NCI-H1694 treated with DMSO at 0.1 percent for 48 hours (cell line): ENCODE data around the gene GPR132.
"Not testable (repeated sequence)": the region's sequence is repeated elsewhere in the genome, so short reads cannot be mapped to it uniquely, and the experiment has no call there.

Experiments used
- DNase-seq: peaks from one replicate; lab custom pipeline; 2025; lab: John Stamatoyannopoulos, UW

The GPR132 gene

GRCh38 chr14:105091054-105091516 is 25.9 kb upstream of the GPR132 start:
- peak; percentile 49 for DNase-seq

GRCh38 chr14:105090493-105091053 is 25.3 kb upstream of the GPR132 start:
- peak; percentile 90 for DNase-seq

GRCh38 chr14:105089746-105090492 is 24.7 kb upstream of the GPR132 start:
- no peak for DNase-seq

GRCh38 chr14:105088812-105089745 is 23.8 kb upstream of the GPR132 start:
- DNase-seq = peak; percentile 75

- peak; percentile 85 for DNase-seq
These were observed 23.0 kb upstream of the GPR132 start for GRCh38 chr14:105087963-105088811.

- DNase-seq = peak; percentile 90
These were observed 22.2 kb upstream of the GPR132 start for GRCh38 chr14:105087308-105087962.

GRCh38 chr14:105086833-105087307 is 21.6 kb upstream of the GPR132 start:
- DNase-seq = peak; percentile 89

- DNase-seq = no peak
These were observed 20.5 kb upstream of the GPR132 start for GRCh38 chr14:105085766-105086165.

- DNase-seq = no peak
These were observed 19.7 kb upstream of the GPR132 start for GRCh38 chr14:105084741-105085571.

GRCh38 chr14:105083926-105084685 is 18.9 kb upstream of the GPR132 start:
- DNase-seq = no peak

GRCh38 chr14:105082703-105083102 is 17.5 kb upstream of the GPR132 start:
- DNase-seq = no peak

GRCh38 chr14:105081473-105081872 is 16.2 kb upstream of the GPR132 start:
- not testable (repeated sequence) for DNase-seq

- DNase-seq = peak; percentile 58
These were observed 14.9 kb upstream of the GPR132 start for GRCh38 chr14:105080161-105080560.

GRCh38 chr14:105078294-105078693 is 13.1 kb upstream of the GPR132 start:
- DNase-seq = no peak

- DNase-seq = no peak
These were observed 12.4 kb upstream of the GPR132 start for GRCh38 chr14:105077649-105077995.

- DNase-seq = no peak
These were observed 11.8 kb upstream of the GPR132 start for GRCh38 chr14:105076805-105077648.

- DNase-seq = no peak
These were observed 11.1 kb upstream of the GPR132 start for GRCh38 chr14:105076296-105076804.
